Measurements from ENCODE around the gene KCNMA1. TPM values are rescaled to one million over a fixed set of nuclear protein-coding genes. Genes with fewer than 3 reads are reported as not detected.

KCNMA1 gene
- total RNA-seq, 1 donor from 2014 or later: 95.5 TPM

GRCh38 chr10:77458986-77459590 lies 178.5 kb downstream of the KCNMA1 start:
- Mint-ChIP-seq H3K9me3 (ENCODE audit: unreplicated experiment) (no peaks in the 10 kb centered on the region), H3K4me1 (ENCODE audit: unreplicated experiment) (peaks cover 35% of the 10 kb centered on the region), H3K4me3 (ENCODE audit: unreplicated experiment) (no peak overlapping the region), H3K36me3 (ENCODE audit: unreplicated experiment) (no peaks in the 10 kb centered on the region), H3K27me3 (ENCODE audit: unreplicated experiment) (no peaks in the 10 kb centered on the region), H3K27ac (ENCODE audit: unreplicated experiment) (no peak overlapping the region)
- no peak for TF ChIP-seq CTCF (IDR thresholded peaks at IDR 0.05)
- DNase-seq (ENCODE audit: extremely low spot score, unreplicated experiment): no peak

GRCh38 chr10:77457721-77458120 lies 179.9 kb downstream of the KCNMA1 start:
- no peak for DNase-seq (ENCODE audit: extremely low spot score, unreplicated experiment)
- Mint-ChIP-seq H3K27ac (ENCODE audit: unreplicated experiment) (no peak overlapping the region), H3K4me1 (ENCODE audit: unreplicated experiment) (peaks cover 25% of the 10 kb centered on the region), H3K9me3 (ENCODE audit: unreplicated experiment) (no peaks in the 10 kb centered on the region), H3K4me3 (ENCODE audit: unreplicated experiment) (no peak overlapping the region), H3K36me3 (ENCODE audit: unreplicated experiment) (no peaks in the 10 kb centered on the region), H3K27me3 (ENCODE audit: unreplicated experiment) (no peaks in the 10 kb centered on the region)
- TF ChIP-seq CTCF (IDR thresholded peaks at IDR 0.05): no peak

GRCh38 chr10:77457266-77457665 lies 180.3 kb downstream of the KCNMA1 start:
- no peaks in the 10 kb centered on the region for H3K27me3 Mint-ChIP-seq (ENCODE audit: unreplicated experiment)
- DNase-seq (ENCODE audit: extremely low spot score, unreplicated experiment): no peak
- H3K4me3 Mint-ChIP-seq (ENCODE audit: unreplicated experiment): no peak overlapping the region
- H3K4me1 Mint-ChIP-seq (ENCODE audit: unreplicated experiment): peaks cover 25% of the 10 kb centered on the region
- H3K9me3 Mint-ChIP-seq (ENCODE audit: unreplicated experiment): no peaks in the 10 kb centered on the region
- no peak for TF ChIP-seq CTCF (IDR thresholded peaks at IDR 0.05)
- no peaks in the 10 kb centered on the region for H3K36me3 Mint-ChIP-seq (ENCODE audit: unreplicated experiment)
- H3K27ac Mint-ChIP-seq (ENCODE audit: unreplicated experiment): no peak overlapping the region

GRCh38 chr10:77456414-77456813 lies 181.2 kb downstream of the KCNMA1 start:
- no peak for TF ChIP-seq CTCF (IDR thresholded peaks at IDR 0.05)
- Mint-ChIP-seq H3K27ac (ENCODE audit: unreplicated experiment) (no peak overlapping the region), H3K36me3 (ENCODE audit: unreplicated experiment) (no peaks in the 10 kb centered on the region), H3K4me1 (ENCODE audit: unreplicated experiment) (peaks cover 23% of the 10 kb centered on the region), H3K9me3 (ENCODE audit: unreplicated experiment) (no peaks in the 10 kb centered on the region), H3K27me3 (ENCODE audit: unreplicated experiment) (no peaks in the 10 kb centered on the region), H3K4me3 (ENCODE audit: unreplicated experiment) (no peak overlapping the region)
- DNase-seq (ENCODE audit: extremely low spot score, unreplicated experiment): no peak

GRCh38 chr10:77455561-77455960 lies 182.0 kb downstream of the KCNMA1 start:
- Mint-ChIP-seq H3K27ac (ENCODE audit: unreplicated experiment) (no peak overlapping the region), H3K4me3 (ENCODE audit: unreplicated experiment) (no peak overlapping the region), H3K4me1 (ENCODE audit: unreplicated experiment) (peaks cover 21% of the 10 kb centered on the region), H3K9me3 (ENCODE audit: unreplicated experiment) (no peaks in the 10 kb centered on the region), H3K36me3 (ENCODE audit: unreplicated experiment) (no peaks in the 10 kb centered on the region), H3K27me3 (ENCODE audit: unreplicated experiment) (no peaks in the 10 kb centered on the region)
- DNase-seq (ENCODE audit: extremely low spot score, unreplicated experiment): no peak
- no peak for TF ChIP-seq CTCF (IDR thresholded peaks at IDR 0.05)

Measured in osteocyte (in vitro differentiated cells).